SK-N-SH (cell line): ENCODE data around the gene SGCA. TPM values are rescaled to one million over a fixed set of nuclear protein-coding genes. Genes with fewer than 3 reads are reported as not detected.

Experiments
- CTCF ChIA-PET: fragments of 300-600, 350-600 bp; formaldehyde crosslinking; extraction: SDS; loops from one replicate; lab custom pipeline; 2021; lab: Yijun Ruan, JAX
- POLR2A ChIA-PET: fragments of 350-600 bp; sonication (Branson Sonifier 250); formaldehyde crosslinking; extraction: SDS; loops from one replicate; lab custom pipeline; 2020; ENCODE audit warnings: antibody characterized with exemption, inconsistent platforms; lab: Yijun Ruan, JAX
- DNase-seq: peaks from one replicate; pipeline ENCODE4 v3.0.0; 2012
- H2AFZ ChIP-seq: fragments of 200-600 bp; sonication (generic); 2 replicates; pipeline ENCODE4 v1.8.1; 2016; ENCODE audit warnings: antibody characterized with exemption, mild to moderate bottlenecking, low read depth
- H3F3A ChIP-seq: fragments of 200-600 bp; sonication (generic); replicated peaks from 2 replicates; pipeline ENCODE3; 2016; ENCODE audit warnings: antibody characterized with exemption, mild to moderate bottlenecking; ENCODE audit not compliant: insufficient read depth
- H3K27ac ChIP-seq, 2 experiments: fragments of 200-500 bp in 1 of 2; fragments of 200-600 bp in 1 of 2; sonication (Bioruptor generic) in 1 of 2; sonication (generic), shearing (Covaris generic) in 1 of 2; 2 replicates each; pipeline versions ENCODE4 v1.5.1 to v1.6.1; 2014 to 2016; ENCODE audit warnings: low read depth in 2 of 2, inconsistent platforms in 1 of 2, low read length in 1 of 2, mild to moderate bottlenecking in 1 of 2, mixed read lengths in 1 of 2
- H3K27me3 ChIP-seq: fragments of 200-600 bp; sonication (generic), shearing (Covaris generic); 2 replicates; pipeline ENCODE4 v1.6.1; 2016; ENCODE audit warnings: mixed run types; ENCODE audit not compliant: insufficient read depth
- H3K36me3 ChIP-seq, 2 experiments: fragments of 200-500 bp in 1 of 2; fragments of 200-600 bp in 1 of 2; sonication (Bioruptor generic) in 1 of 2; sonication (generic) in 1 of 2; replicated peaks in 1 of 2; 2 replicates each; pipeline versions ENCODE3 to v1.5.1; 2014 to 2016; ENCODE audit warnings: low read length in 1 of 2, mild to moderate bottlenecking in 1 of 2; ENCODE audit not compliant: insufficient read depth in 2 of 2, control insufficient read depth in 1 of 2
- H3K4me1 ChIP-seq, 2 experiments: fragments of 200-500 bp in 1 of 2; fragments of 200-600 bp in 1 of 2; sonication (Bioruptor generic) in 1 of 2; sonication (generic), shearing (Covaris generic) in 1 of 2; 2 replicates each; pipeline versions ENCODE4 v1.5.1 to v1.6.1; 2014 to 2016; ENCODE audit warnings: low read depth in 1 of 2, low read length in 1 of 2, mixed run types in 1 of 2; ENCODE audit not compliant: insufficient read depth in 2 of 2, control insufficient read depth in 1 of 2
- H3K4me2 ChIP-seq: fragments of 200-600 bp; sonication (generic), shearing (Covaris generic); 2 replicates; pipeline ENCODE4 v1.6.1; 2017; ENCODE audit warnings: mixed run types
- H3K4me3 ChIP-seq, 2 experiments: fragments of 200-500 bp in 1 of 2; fragments of 200-600 bp in 1 of 2; sonication (Bioruptor generic) in 1 of 2; sonication (generic), shearing (Covaris generic) in 1 of 2; 2 replicates each; pipeline versions ENCODE4 v1.5.1 to v1.8.1; 2014 to 2016; ENCODE audit warnings: low read depth in 2 of 2, inconsistent platforms in 1 of 2, low read length in 1 of 2, mild to moderate bottlenecking in 1 of 2, mixed read lengths in 1 of 2, moderate library complexity in 1 of 2
- H3K79me2 ChIP-seq: fragments of 200-600 bp; sonication (generic); 2 replicates; pipeline ENCODE4 v1.8.1; 2017; ENCODE audit warnings: mild to moderate bottlenecking; ENCODE audit not compliant: insufficient read depth
- H3K9ac ChIP-seq: fragments of 200-600 bp; sonication (generic); 2 replicates; pipeline ENCODE4 v1.6.1; 2017; ENCODE audit warnings: mixed run types
- H3K9me2 ChIP-seq: fragments of 200-600 bp; sonication (generic); 2 replicates; pipeline ENCODE4 v1.6.1; 2017; ENCODE audit warnings: mixed run types
- H3K9me3 ChIP-seq: fragments of 200-600 bp; sonication (generic); 2 replicates; pipeline ENCODE4 v1.6.1; 2017; ENCODE audit warnings: mixed run types, mild to moderate bottlenecking, moderate library complexity
- H4K20me1 ChIP-seq: fragments of 200-600 bp; sonication (generic); 2 replicates; pipeline ENCODE4 v1.6.1; 2017; ENCODE audit warnings: mild to moderate bottlenecking, mixed run types; ENCODE audit not compliant: insufficient read depth
- CHD2 ChIP-seq: fragments of 150-350 bp; IDR thresholded peaks from 2 replicates; pipeline ENCODE4 v1.6.1; 2018; ENCODE audit warnings: low read length; ENCODE audit not compliant: partially characterized antibody
- ELF1 ChIP-seq: IDR thresholded peaks from 2 replicates; pipeline ENCODE4 v1.4.0; 2012
- EP300 ChIP-seq, 2 experiments: IDR thresholded peaks; 2 replicates each; pipeline versions ENCODE4 v1.4.0 to v1.6.1; 2012; ENCODE audit warnings: borderline replicate concordance in 1 of 2, low read depth in 1 of 2, low read length in 1 of 2
- EZH2phosphoT487 ChIP-seq: fragments of 200-600 bp; sonication (generic); IDR thresholded peaks from 2 replicates; pipeline ENCODE4 v1.6.1; 2017; ENCODE audit warnings: low read depth, mixed run types, mild to moderate bottlenecking, antibody characterized with exemption, moderate library complexity, borderline replicate concordance
- FOSL2 ChIP-seq: IDR thresholded peaks from 2 replicates; pipeline ENCODE4 v1.4.0; 2012; ENCODE audit warnings: low read depth, mild to moderate bottlenecking, moderate library complexity, borderline replicate concordance
- FOXJ3 ChIP-seq: sonication (generic); formaldehyde crosslinking; IDR thresholded peaks from 2 replicates; pipeline ENCODE4 v1.5.1; 2020; ENCODE audit warnings: mild to moderate bottlenecking, missing genetic modification reagents
- FOXM1 ChIP-seq: IDR thresholded peaks from 2 replicates; pipeline ENCODE4 v1.4.0; 2012; ENCODE audit warnings: low read depth, mild to moderate bottlenecking
- GABPA ChIP-seq: IDR thresholded peaks from 2 replicates; pipeline ENCODE4 v1.4.0; 2012; ENCODE audit warnings: low read depth, mild to moderate bottlenecking
- IRF3 ChIP-seq: fragments of 150-350 bp; IDR thresholded peaks from 2 replicates; pipeline ENCODE4 v1.6.1; 2016; ENCODE audit warnings: mild to moderate bottlenecking, low read depth, low read length
- JUND ChIP-seq: IDR thresholded peaks from 2 replicates; pipeline ENCODE4 v1.4.0; 2012
- POLR2AphosphoS5 ChIP-seq: IDR thresholded peaks from 2 replicates; pipeline ENCODE4 v1.6.1; 2012; ENCODE audit warnings: low read depth, low read length
- RAD21 ChIP-seq: IDR thresholded peaks from 2 replicates; pipeline ENCODE4 v1.6.1; 2012; ENCODE audit warnings: mild to moderate bottlenecking, low read length
- RCOR1 ChIP-seq: fragments of 150-350 bp; IDR thresholded peaks from 2 replicates; pipeline ENCODE4 v1.6.1; 2017; ENCODE audit warnings: antibody characterized with exemption, low read length
- SIN3A ChIP-seq: IDR thresholded peaks from 2 replicates; pipeline ENCODE4 v1.6.1; 2012; ENCODE audit warnings: low read depth, mild to moderate bottlenecking, low read length, moderate library complexity, borderline replicate concordance
- YY1 ChIP-seq: IDR thresholded peaks from 2 replicates; pipeline ENCODE4 v1.4.0; 2012; ENCODE audit warnings: low read depth, mild to moderate bottlenecking
- ZBTB33 ChIP-seq: IDR thresholded peaks from 2 replicates; pipeline ENCODE4 v1.4.0; 2012; ENCODE audit warnings: low read depth, borderline replicate concordance
- WGBS: methylation state at CpG from one replicate; pipeline ENCODE4 v1.1.6; 2017; ENCODE audit warnings: low lambda C conversion rate; 5-methylcytosine and 5-hydroxymethylcytosine counted together
- polyA plus RNA-seq, 3 experiments: library from polyadenylated mRNA; depleted of rRNA; stranded (reverse); fragments of >200 nt; gene quantifications; 2 replicates each; pipeline ENCODE4 v1.2.3, GENCODE V29; 2012
- TF ChIP-seq, protein P1 (sequence below): IDR thresholded peaks from 2 replicates; pipeline ENCODE4; 2012
- TF ChIP-seq, protein P2 (sequence below): IDR thresholded peaks from 2 replicates; pipeline ENCODE4 v1.4.0; 2012; ENCODE audit warnings: low read depth, borderline replicate concordance

SGCA gene
- polyA plus RNA-seq, 1 of the 3 experiments (the other 2 are of a cell fraction) = not detected

- TF ChIP-seq RAD21 (peak; percentile 39; the same call in 1 of the 2 replicates), FOXM1 (no peak), ZBTB33 (no peak), IRF3 (no peak), RCOR1 (no peak)
- TF ChIP-seq, protein P1, sequence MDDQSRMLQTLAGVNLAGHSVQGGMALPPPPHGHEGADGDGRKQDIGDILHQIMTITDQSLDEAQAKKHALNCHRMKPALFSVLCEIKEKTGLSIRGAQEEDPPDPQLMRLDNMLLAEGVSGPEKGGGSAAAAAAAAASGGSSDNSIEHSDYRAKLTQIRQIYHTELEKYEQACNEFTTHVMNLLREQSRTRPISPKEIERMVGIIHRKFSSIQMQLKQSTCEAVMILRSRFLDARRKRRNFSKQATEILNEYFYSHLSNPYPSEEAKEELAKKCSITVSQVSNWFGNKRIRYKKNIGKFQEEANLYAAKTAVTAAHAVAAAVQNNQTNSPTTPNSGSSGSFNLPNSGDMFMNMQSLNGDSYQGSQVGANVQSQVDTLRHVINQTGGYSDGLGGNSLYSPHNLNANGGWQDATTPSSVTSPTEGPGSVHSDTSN = no peak
Measured at GRCh38 chr17:50213026-50214022, 47.5 kb downstream of the SGCA start (continued).

GRCh38 chr17:50214976-50215760 lies 49.4 kb downstream of the SGCA start:
- no peak overlapping the region for H2AFZ ChIP-seq
- DNase-seq = no peak
- no peaks in the 10 kb centered on the region; the same call in 1 of the 2 replicates for H4K20me1 ChIP-seq
- H3K4me2 ChIP-seq = no peak overlapping the region
- no peaks in the 10 kb centered on the region for H3K27me3 ChIP-seq
- TF ChIP-seq RCOR1 (no peak), FOXJ3 (CRISPR knock-in tag) (no peak), ZBTB33 (no peak), POLR2AphosphoS5 (no peak), RAD21 (no peak), EZH2phosphoT487 (no peak), GABPA (no peak), YY1 (no peak), SIN3A (no peak), ELF1 (no peak), FOSL2 (no peak), CHD2 (no peak), EP300 (IDR thresholded peaks at IDR 0.05; ENCODE audit: borderline replicate concordance in 1 of 2, low read depth in 1 of 2, low read length in 1 of 2) (no peak), JUND (no peak)
- TF ChIP-seq, protein P2, sequence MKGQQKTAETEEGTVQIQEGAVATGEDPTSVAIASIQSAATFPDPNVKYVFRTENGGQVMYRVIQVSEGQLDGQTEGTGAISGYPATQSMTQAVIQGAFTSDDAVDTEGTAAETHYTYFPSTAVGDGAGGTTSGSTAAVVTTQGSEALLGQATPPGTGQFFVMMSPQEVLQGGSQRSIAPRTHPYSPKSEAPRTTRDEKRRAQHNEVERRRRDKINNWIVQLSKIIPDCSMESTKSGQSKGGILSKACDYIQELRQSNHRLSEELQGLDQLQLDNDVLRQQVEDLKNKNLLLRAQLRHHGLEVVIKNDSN = no peak
- TF ChIP-seq, all 33 proteins: peak for 0
- Histone ChIP-seq H3K9me3 (no peaks in the 10 kb centered on the region), H3K4me1 (peaks cover 27 to 61% of the 10 kb centered on the region in 2 experiments), H3F3A (peaks cover 55% of the 10 kb centered on the region), H3K79me2 (no peaks in the 10 kb centered on the region), H3K9me2 (no peaks in the 10 kb centered on the region), H3K36me3 (no peaks in the 10 kb centered on the region), H3K27ac (peak overlapping the region in 1 of 2 experiments; percentile 100; a peak in 2 of 4 replicates), H3K9ac (no peak overlapping the region), H3K4me3 (no peak overlapping the region)
- CTCF ChIA-PET = interaction anchor here (0.9 to 25.6 kb wide), 7 partner anchors 11 to 121 kb away, joined by 3 to 2150 read pairs (median 6); partner anchors contain the start of genes COL1A1, SGCA and TMEM92
- 81% methylated on average over 8 of the region's 8 CpGs for WGBS
- POLR2A ChIA-PET = no interaction called here
